GM19467 (cell line): Measurements from ENCODE around the gene MCIDAS.

Experiments used
- ATAC-seq: cut with Tn5 transposase; IDR thresholded peaks from one replicate; pipeline ENCODE4 v1.9.1; 2021; ENCODE audit warnings: mild to moderate bottlenecking, moderate library complexity; ENCODE audit not compliant: unreplicated experiment

MCIDAS gene

GRCh38 chr5:55226934-55227663 lies at the start of gene MCIDAS:
MCIDAS (minus strand) TSS chr5:55227315; CDS start chr5:55227138, 177 bp downstream.
- peak; percentile 42 for ATAC-seq

GRCh38 chr5:55276771-55277170 lies 49.7 kb upstream of the MCIDAS start:
- ATAC-seq: no peak

GRCh38 chr5:55258339-55258738 lies 31.2 kb upstream of the MCIDAS start:
- ATAC-seq: no peak

GRCh38 chr5:55254802-55255201 lies 27.7 kb upstream of the MCIDAS start:
- no peak for ATAC-seq

GRCh38 chr5:55250064-55250463 lies 22.9 kb upstream of the MCIDAS start:
- no peak for ATAC-seq

GRCh38 chr5:55241746-55242145 lies 14.6 kb upstream of the MCIDAS start:
- no peak for ATAC-seq

- ATAC-seq: no peak
Observed at GRCh38 chr5:55236800-55237199, 9.7 kb upstream of the MCIDAS start.

GRCh38 chr5:55234121-55234700 lies 7.1 kb upstream of the MCIDAS start:
- ATAC-seq: no peak

GRCh38 chr5:55232985-55233928 lies 6.1 kb upstream of the MCIDAS start, which contains the start of gene CCNO:
CCNO (minus strand) TSS chr5:55233608; CDS start chr5:55233523, 85 bp downstream.
- ATAC-seq: peak; percentile 63

- ATAC-seq: peak; percentile 6
Observed at GRCh38 chr5:55232271-55232984, 5.3 kb upstream of the MCIDAS start.

GRCh38 chr5:55231919-55232270 lies 4.8 kb upstream of the MCIDAS start:
- no peak for ATAC-seq

GRCh38 chr5:55231029-55231918 lies 4.2 kb upstream of the MCIDAS start:
- no peak for ATAC-seq

GRCh38 chr5:55230086-55230629 lies 3.0 kb upstream of the MCIDAS start:
- ATAC-seq: no peak

- ATAC-seq: no peak
Observed at GRCh38 chr5:55227664-55228430, 732 bp upstream of the MCIDAS start.

- peak; percentile 58 for ATAC-seq
Observed at GRCh38 chr5:55226027-55226933, 835 bp downstream of the MCIDAS start.

GRCh38 chr5:55225346-55225745 lies 1.8 kb downstream of the MCIDAS start:
- ATAC-seq: no peak

GRCh38 chr5:55223812-55224240 lies 3.3 kb downstream of the MCIDAS start:
- ATAC-seq: no peak
